ENCODE results near the gene CCNB1.
"Not testable (repeated sequence)": the region's sequence is repeated elsewhere in the genome, so short reads cannot be mapped to it uniquely, and the experiment has no call there.

The CCNB1 gene

GRCh38 chr5:69138766-69139165 lies 28.2 kb upstream of the CCNB1 start:
- peak; percentile 47 for ATAC-seq
- no peak for TF ChIP-seq POU6F1 (CRISPR knock-in tag; IDR thresholded peaks at IDR 0.05; ENCODE audit: borderline replicate concordance, low read depth)
- TF ChIP-seq ISL1 (CRISPR knock-in tag; IDR thresholded peaks at IDR 0.05) = no peak
- no peak for TF ChIP-seq RARB (CRISPR knock-in tag; IDR thresholded peaks at IDR 0.05)
- TF ChIP-seq TSHZ2 (CRISPR knock-in tag; IDR thresholded peaks at IDR 0.05) = 0 out of 2 replicates have a peak, but pooled peaks have one; percentile 37
- no peak for TF ChIP-seq PATZ1 (CRISPR knock-in tag; IDR thresholded peaks at IDR 0.05; ENCODE audit: borderline replicate concordance)

GRCh38 chr5:69140239-69140638 lies 26.7 kb upstream of the CCNB1 start:
- not testable (repeated sequence) for ATAC-seq

GRCh38 chr5:69140827-69141226 lies 26.1 kb upstream of the CCNB1 start:
- no peak for ATAC-seq
- TF ChIP-seq RARB (CRISPR knock-in tag; IDR thresholded peaks at IDR 0.05) (no peak), ARNTL (CRISPR knock-in tag; IDR thresholded peaks at IDR 0.05; ENCODE audit: borderline replicate concordance, low read depth) (no peak), GLIS3 (CRISPR knock-in tag; IDR thresholded peaks at IDR 0.05) (no peak)

GRCh38 chr5:69148576-69148975 lies 18.4 kb upstream of the CCNB1 start:
- ATAC-seq = not testable (repeated sequence)

GRCh38 chr5:69148981-69149675 lies 17.8 kb upstream of the CCNB1 start:
- TF ChIP-seq TOX (CRISPR knock-in tag; IDR thresholded peaks at IDR 0.05; ENCODE audit: borderline replicate concordance) (no peak), PATZ1 (CRISPR knock-in tag; IDR thresholded peaks at IDR 0.05; ENCODE audit: borderline replicate concordance) (no peak), CSDC2 (CRISPR knock-in tag; IDR thresholded peaks at IDR 0.05) (no peak), ZNF8 (CRISPR knock-in tag; IDR thresholded peaks at IDR 0.05) (no peak), CREB5 (CRISPR knock-in tag; IDR thresholded peaks at IDR 0.05; ENCODE audit: low read depth) (no peak), ARNTL (CRISPR knock-in tag; IDR thresholded peaks at IDR 0.05; ENCODE audit: borderline replicate concordance, low read depth) (no peak), TCF4 (CRISPR knock-in tag; IDR thresholded peaks at IDR 0.05; ENCODE audit: borderline replicate concordance) (no peak), TSHZ2 (CRISPR knock-in tag; IDR thresholded peaks at IDR 0.05) (no peak), OSR1 (CRISPR knock-in tag; IDR thresholded peaks at IDR 0.05) (no peak), ZNF565 (CRISPR knock-in tag; conservative IDR thresholded peaks at IDR 0.05; ENCODE audit: low read depth) (no peak), BACH2 (CRISPR knock-in tag; IDR thresholded peaks at IDR 0.05; ENCODE audit: borderline replicate concordance) (no peak), RARB (CRISPR knock-in tag; IDR thresholded peaks at IDR 0.05) (no peak), PPARA (CRISPR knock-in tag; IDR thresholded peaks at IDR 0.05; ENCODE audit: borderline replicate concordance) (no peak)
- no peak for ATAC-seq

Measured in SK-N-SH treated with all-trans-retinoic acid at 6 μM for 48 hours (cell line).